ENCODE measurements around the gene CAMSAP1.

CAMSAP1 gene

DNA sequence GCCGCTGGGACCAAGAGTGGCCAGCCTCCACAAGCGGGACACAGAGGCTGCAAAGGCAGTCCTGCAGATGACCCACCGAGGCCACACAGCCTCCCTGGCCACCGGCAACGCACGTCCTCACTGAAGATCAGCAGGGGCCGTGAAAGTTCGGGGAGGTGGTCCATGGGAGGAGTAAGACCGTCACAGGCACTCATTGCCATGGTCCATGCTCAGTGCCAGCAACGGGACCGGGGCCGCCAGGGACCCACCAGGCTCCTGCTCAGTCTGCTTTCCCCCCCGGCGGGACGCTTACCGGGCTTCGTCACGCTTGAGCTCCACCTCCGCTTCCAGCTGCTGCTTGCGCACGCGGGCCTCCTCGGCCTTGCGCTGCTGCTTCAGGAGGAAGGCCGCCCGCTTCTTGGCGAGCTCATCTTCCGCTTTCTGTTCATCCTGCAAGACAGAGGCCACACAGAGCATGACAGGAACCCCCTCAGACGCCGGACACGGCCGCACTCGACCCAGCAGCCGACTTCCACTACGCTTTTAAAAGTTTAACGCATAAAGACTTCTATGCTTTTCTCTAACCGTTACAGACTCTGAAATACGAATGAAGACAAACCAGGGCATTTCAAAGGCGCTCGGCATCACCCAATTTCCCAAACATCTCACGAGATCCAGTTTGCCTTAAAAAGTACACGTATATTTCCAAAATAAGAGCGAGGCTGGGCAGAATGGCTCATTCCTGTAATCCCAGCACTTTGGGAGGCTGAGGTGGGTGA, 88.4 kb downstream of the CAMSAP1 start:
- ATAC-seq (ENCODE audit: insufficient read depth, low read depth) (no peak), DNase-seq (no peak)
- Histone ChIP-seq H3K36me3 (ENCODE audit: insufficient read depth, low read length) (peaks cover 92% of the 10 kb centered on the region), H3K4me3 (ENCODE audit: low read depth in 1 of 2, low read length in 2 of 2) (no peak overlapping the region), H3K27me3 (ENCODE audit: insufficient read depth, low read length, poor library complexity) (no peaks in the 10 kb centered on the region), H3K79me2 (ENCODE audit: insufficient read depth, low read length) (no peaks in the 10 kb centered on the region), H3K9ac (ENCODE audit: low read depth, low read length) (no peak overlapping the region), H3K27ac (ENCODE audit: low read length) (no peak overlapping the region), H4K20me1 (ENCODE audit: insufficient read depth, low read length) (peaks cover 4% of the 10 kb centered on the region), H2AFZ (ENCODE audit: low read depth, low read length) (no peak overlapping the region), H3K4me1 (ENCODE audit: insufficient read depth, low read length) (no peaks in the 10 kb centered on the region), H3K9me3 (ENCODE audit: insufficient read depth, low read length, severe bottlenecking) (no peaks in the 10 kb centered on the region), H3K4me2 (ENCODE audit: insufficient read depth, low read length) (no peak overlapping the region)
- TF ChIP-seq EZH2 (IDR thresholded peaks at IDR 0.05; ENCODE audit: borderline replicate concordance, low read depth, low read length, severe bottlenecking): no peak
- TF ChIP-seq, protein P1, sequence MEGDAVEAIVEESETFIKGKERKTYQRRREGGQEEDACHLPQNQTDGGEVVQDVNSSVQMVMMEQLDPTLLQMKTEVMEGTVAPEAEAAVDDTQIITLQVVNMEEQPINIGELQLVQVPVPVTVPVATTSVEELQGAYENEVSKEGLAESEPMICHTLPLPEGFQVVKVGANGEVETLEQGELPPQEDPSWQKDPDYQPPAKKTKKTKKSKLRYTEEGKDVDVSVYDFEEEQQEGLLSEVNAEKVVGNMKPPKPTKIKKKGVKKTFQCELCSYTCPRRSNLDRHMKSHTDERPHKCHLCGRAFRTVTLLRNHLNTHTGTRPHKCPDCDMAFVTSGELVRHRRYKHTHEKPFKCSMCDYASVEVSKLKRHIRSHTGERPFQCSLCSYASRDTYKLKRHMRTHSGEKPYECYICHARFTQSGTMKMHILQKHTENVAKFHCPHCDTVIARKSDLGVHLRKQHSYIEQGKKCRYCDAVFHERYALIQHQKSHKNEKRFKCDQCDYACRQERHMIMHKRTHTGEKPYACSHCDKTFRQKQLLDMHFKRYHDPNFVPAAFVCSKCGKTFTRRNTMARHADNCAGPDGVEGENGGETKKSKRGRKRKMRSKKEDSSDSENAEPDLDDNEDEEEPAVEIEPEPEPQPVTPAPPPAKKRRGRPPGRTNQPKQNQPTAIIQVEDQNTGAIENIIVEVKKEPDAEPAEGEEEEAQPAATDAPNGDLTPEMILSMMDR (IDR thresholded peaks at IDR 0.05; ENCODE audit: borderline replicate concordance, extremely low read depth, low read length, poor library complexity, severe bottlenecking): no peak

DNA sequence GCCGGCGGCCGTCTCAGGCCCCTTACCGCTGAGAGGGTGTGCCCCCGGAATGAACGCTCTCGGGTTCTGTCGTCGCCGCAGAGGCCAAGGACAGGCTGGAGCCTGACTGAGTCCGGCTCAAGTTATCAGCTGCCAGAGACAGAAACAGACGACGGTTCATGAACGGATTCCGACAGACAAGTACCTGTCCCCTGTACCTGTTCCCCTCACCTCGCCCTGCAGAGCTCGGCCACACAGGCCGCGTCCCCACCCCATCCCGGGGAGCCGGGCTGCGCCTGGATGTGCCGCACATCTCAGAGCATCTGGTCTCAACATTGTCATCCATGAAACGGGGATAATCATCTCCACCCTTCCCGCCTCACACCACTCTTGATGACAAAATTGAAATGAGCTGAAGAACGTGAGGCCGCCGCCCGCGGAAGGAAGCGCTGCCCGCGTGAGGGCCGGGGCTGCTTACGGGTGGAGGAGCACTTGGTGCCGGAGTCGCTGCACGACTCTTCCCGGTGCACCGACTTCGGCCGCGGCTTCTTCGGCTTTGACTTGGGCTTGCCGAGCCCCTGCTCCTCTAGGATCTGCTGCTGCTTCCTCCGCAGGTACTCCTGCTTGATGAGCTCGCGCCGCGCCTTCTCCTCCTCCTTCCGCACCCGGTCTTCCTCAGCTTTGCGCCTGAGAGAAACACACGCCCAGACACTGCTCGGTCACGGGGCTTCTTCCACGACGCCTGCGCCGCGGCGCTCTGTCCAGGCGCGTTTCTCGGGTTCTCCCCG, 89.2 kb downstream of the CAMSAP1 start:
- TF ChIP-seq, protein P1 (IDR thresholded peaks at IDR 0.05; ENCODE audit: borderline replicate concordance, extremely low read depth, low read length, poor library complexity, severe bottlenecking): no peak
- no peak for TF ChIP-seq EZH2 (IDR thresholded peaks at IDR 0.05; ENCODE audit: borderline replicate concordance, low read depth, low read length, severe bottlenecking)
- Histone ChIP-seq H3K36me3 (ENCODE audit: insufficient read depth, low read length) (peaks cover 91% of the 10 kb centered on the region), H3K9me3 (ENCODE audit: insufficient read depth, low read length, severe bottlenecking) (no peaks in the 10 kb centered on the region), H3K27me3 (ENCODE audit: insufficient read depth, low read length, poor library complexity) (no peaks in the 10 kb centered on the region), H3K9ac (ENCODE audit: low read depth, low read length) (no peak overlapping the region), H4K20me1 (ENCODE audit: insufficient read depth, low read length) (peaks cover 7% of the 10 kb centered on the region), H3K4me1 (ENCODE audit: insufficient read depth, low read length) (no peaks in the 10 kb centered on the region), H3K27ac (ENCODE audit: low read length) (no peak overlapping the region), H2AFZ (ENCODE audit: low read depth, low read length) (no peak overlapping the region), H3K4me3 (ENCODE audit: low read depth in 1 of 2, low read length in 2 of 2) (no peak overlapping the region), H3K79me2 (ENCODE audit: insufficient read depth, low read length) (no peaks in the 10 kb centered on the region), H3K4me2 (ENCODE audit: insufficient read depth, low read length) (no peak overlapping the region)
- ATAC-seq (ENCODE audit: insufficient read depth, low read depth): no peak
- no peak for DNase-seq

DNA sequence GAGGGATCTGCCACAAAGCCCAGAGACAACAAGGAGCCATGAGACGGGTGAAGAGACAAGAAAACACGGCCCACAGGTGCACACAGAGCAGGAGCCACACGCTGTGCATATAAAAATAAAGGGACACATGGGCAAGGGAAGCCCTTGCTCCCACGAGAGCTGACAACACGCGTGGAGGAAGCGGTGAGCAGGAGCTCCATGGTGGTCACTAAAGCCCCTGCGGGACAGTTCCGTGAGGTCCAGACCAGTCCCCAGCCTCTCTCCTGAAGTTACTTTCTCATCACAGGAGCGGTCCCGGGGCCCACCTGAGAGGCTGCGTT, 90.7 kb downstream of the CAMSAP1 start:
- TF ChIP-seq, protein P1 (IDR thresholded peaks at IDR 0.05; ENCODE audit: borderline replicate concordance, extremely low read depth, low read length, poor library complexity, severe bottlenecking): no peak
- TF ChIP-seq EZH2 (IDR thresholded peaks at IDR 0.05; ENCODE audit: borderline replicate concordance, low read depth, low read length, severe bottlenecking): no peak
- Histone ChIP-seq H2AFZ (ENCODE audit: low read depth, low read length) (no peak overlapping the region), H3K4me1 (ENCODE audit: insufficient read depth, low read length) (no peaks in the 10 kb centered on the region), H3K4me3 (ENCODE audit: low read depth in 1 of 2, low read length in 2 of 2) (no peak overlapping the region), H3K27me3 (ENCODE audit: insufficient read depth, low read length, poor library complexity) (no peaks in the 10 kb centered on the region), H4K20me1 (ENCODE audit: insufficient read depth, low read length) (peaks cover 4% of the 10 kb centered on the region), H3K9me3 (ENCODE audit: insufficient read depth, low read length, severe bottlenecking) (no peaks in the 10 kb centered on the region), H3K27ac (ENCODE audit: low read length) (no peak overlapping the region), H3K9ac (ENCODE audit: low read depth, low read length) (no peak overlapping the region), H3K36me3 (ENCODE audit: insufficient read depth, low read length) (peaks cover 86% of the 10 kb centered on the region), H3K79me2 (ENCODE audit: insufficient read depth, low read length) (no peaks in the 10 kb centered on the region), H3K4me2 (ENCODE audit: insufficient read depth, low read length) (no peak overlapping the region)
- no peak for DNase-seq
- no peak for ATAC-seq (ENCODE audit: insufficient read depth, low read depth)
